DOHH2 (cell line): ENCODE data around the gene TMEM109.

Source experiments
- EZH2phosphoT487 ChIP-seq: fragments of 200-600 bp; sonication (generic); IDR thresholded peaks from 2 replicates; pipeline ENCODE4 v1.6.1; 2017; ENCODE audit warnings: borderline replicate concordance, mild to moderate bottlenecking, antibody characterized with exemption, low read length, moderate library complexity, mixed read lengths
- TF ChIP-seq, protein P1 (sequence below): fragments of 200-600 bp; sonication (generic); IDR thresholded peaks from one replicate; pipeline ENCODE4 v1.5.1; 2014; ENCODE audit warnings: antibody characterized with exemption, mild to moderate bottlenecking, low read depth, low read length; ENCODE audit not compliant: poor library complexity, severe bottlenecking

DNA sequence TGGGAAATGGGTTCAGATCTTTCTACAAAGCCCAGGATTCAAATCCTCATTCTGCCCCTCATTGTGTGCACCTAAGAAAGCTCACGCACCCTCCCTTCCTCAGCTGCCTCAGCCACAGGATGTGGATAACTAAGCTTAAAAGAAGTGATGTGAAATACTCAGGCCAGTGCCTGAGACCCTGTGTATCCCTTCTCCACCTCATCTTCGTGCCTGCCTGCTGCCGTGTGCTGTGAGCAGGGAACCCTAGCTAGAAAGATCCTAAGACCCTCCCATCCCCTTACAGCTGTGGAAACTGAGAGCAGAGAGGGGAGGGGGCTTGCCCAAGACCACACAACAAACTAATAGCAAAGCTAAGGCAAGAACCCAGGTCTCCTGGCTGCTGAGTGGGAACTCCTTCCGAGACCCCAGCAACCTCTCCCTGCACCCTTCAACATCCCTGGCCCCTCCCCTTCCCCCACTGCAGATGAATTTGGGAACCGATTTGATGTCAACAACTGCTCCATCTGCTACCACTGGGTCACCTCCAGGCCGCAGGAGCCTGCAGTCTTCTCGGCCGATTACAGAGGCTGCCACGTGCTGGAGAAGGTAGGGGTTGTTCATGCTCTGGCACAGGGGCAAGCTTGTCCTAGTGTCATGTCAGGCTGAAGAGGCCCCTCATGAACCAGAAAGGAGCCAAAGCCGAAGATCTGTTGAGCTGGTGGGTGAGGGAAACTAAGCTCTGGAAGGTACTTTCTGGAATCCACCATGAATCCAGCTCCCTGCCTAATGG, 45.1 kb upstream of the TMEM109 start:
- TF ChIP-seq, protein P1, sequence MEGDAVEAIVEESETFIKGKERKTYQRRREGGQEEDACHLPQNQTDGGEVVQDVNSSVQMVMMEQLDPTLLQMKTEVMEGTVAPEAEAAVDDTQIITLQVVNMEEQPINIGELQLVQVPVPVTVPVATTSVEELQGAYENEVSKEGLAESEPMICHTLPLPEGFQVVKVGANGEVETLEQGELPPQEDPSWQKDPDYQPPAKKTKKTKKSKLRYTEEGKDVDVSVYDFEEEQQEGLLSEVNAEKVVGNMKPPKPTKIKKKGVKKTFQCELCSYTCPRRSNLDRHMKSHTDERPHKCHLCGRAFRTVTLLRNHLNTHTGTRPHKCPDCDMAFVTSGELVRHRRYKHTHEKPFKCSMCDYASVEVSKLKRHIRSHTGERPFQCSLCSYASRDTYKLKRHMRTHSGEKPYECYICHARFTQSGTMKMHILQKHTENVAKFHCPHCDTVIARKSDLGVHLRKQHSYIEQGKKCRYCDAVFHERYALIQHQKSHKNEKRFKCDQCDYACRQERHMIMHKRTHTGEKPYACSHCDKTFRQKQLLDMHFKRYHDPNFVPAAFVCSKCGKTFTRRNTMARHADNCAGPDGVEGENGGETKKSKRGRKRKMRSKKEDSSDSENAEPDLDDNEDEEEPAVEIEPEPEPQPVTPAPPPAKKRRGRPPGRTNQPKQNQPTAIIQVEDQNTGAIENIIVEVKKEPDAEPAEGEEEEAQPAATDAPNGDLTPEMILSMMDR, result no peak
- no peak for TF ChIP-seq EZH2phosphoT487
